HG03039 (cell line): ENCODE results near the gene TRMT112.

Experiments
- ATAC-seq: cut with Tn5 transposase; IDR thresholded peaks from one replicate; pipeline ENCODE4 v1.9.1; 2021; ENCODE audit warnings: mild to moderate bottlenecking, moderate library complexity; ENCODE audit not compliant: unreplicated experiment

Gene TRMT112

DNA sequence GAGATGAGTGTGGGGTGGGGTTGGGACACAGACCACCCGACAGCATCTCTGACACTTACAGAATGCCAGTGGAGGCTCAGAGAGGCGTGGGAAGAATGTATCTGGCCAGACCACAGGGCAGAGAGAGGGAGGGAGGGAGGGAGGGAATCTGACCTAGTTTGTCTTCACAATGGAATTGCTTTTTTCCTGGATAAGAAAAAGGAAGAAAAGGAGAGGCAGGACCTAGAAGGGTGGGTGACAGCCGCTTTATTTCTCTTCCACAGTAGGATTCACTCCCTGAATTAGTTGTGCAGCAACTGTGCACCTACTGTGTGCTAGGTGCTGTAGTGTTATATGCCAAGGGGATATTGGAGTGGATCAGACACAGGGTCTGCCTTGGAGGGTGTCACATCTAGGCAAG, 22.6 kb downstream of the TRMT112 start:
- no peak for ATAC-seq

DNA sequence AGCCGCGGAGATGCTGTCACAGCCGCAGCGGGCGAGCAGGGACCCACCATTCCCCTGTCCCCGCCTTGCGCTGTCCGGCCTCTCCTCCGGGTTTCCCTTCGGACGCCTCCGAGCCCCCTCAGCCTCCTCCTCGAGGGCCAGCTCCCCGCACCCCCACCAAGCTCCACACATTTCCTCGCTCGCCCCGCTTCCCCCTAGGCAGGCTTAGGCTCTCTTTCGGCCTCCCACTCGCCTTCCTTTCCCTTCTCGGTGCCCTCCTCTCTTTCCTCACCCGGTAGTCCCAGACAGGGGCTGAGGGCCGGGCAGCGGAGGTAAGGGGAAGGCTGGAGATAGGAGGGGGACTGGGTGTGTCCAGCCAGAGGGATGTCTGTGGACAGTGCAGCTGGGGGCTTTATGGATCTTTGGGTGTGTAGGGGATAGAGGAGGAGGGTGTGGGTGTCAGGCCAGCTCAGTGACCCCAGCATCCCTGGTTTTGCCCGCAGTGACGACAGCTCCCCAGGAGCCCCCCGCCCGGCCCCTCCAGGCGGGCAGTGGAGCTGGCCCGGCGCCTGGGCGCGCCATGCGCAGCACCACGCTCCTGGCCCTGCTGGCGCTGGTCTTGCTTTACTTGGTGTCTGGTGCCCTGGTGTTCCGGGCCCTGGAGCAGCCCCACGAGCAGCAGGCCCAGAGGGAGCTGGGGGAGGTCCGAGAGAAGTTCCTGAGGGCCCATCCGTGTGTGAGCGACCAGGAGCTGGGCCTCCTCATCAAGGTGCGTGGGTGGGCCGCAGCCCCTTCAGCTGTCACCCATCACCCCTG, 24.7 kb downstream of the TRMT112 start:
- no peak for ATAC-seq

DNA sequence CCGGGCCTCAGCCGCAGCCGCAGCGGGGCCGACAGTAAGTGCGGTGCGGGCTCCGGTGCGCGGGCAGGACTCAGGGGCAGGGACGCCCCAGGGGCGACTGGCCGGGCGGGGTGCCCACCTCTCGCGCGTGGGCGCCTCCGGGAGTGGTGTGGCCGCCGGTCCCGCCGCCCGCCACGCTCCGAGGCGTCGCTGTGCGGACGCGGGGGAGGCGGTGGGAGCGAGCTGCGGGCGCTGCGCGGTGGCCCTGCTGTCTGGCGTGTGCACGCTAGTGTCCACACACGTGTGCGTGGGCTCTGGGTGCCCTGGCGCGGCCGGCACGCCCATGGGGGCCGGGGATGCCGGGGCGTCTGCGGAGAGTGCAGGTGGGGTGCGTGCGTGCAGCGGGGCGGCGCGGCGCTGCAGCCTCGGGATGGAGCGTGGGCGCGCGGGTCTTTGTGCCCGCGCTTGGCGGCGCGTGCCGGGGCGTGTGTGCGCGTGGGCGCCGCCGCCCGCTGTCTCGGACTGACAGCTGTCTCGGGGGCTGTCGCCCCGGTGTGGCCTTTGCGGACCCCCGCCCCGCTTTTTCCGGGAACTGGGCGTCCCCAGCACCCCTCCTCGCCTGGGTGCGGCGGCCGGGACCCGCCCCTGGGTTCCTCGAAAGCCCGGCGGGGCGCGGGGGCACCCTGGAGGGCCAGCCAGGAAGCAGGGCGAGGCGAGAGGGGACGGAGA, 25.5 kb downstream of the TRMT112 start:
- ATAC-seq = no peak

DNA sequence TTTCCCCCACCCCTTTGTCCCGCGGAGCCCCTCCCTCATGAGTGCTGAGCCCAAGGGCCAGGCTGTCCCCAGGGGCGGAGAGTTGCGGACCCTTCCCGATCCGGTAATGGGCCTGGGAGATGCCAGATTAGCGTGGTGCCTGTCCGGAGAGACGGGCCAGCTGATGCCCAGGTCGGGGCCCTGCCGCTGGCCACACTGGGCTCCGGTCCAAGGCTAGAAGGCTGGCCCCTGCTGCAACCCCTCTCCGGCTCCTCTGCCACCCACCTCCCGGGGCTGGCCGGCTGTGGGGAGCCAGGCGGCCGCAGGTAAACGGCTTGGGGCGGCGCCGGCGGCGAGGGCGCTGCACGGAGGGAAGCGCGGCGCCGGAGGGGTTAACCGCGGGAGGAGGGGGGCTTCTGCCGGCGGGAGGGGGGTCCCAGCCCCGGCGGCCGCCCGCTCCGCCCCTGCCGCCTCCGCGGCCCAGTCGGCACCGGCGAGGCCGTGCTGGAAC, 26.1 kb downstream of the TRMT112 start, which contains the start of gene KCNK4:
Gene KCNK4, plus strand, starts transcription at position 41 of the 490 bp plus-strand sequence. CDS start 1,717 bp downstream, outside the sequence.
- no peak for ATAC-seq

GRCh38 chr11:64290352-64291261, 26.8 kb downstream of the TRMT112 start:
- no peak for ATAC-seq

DNA sequence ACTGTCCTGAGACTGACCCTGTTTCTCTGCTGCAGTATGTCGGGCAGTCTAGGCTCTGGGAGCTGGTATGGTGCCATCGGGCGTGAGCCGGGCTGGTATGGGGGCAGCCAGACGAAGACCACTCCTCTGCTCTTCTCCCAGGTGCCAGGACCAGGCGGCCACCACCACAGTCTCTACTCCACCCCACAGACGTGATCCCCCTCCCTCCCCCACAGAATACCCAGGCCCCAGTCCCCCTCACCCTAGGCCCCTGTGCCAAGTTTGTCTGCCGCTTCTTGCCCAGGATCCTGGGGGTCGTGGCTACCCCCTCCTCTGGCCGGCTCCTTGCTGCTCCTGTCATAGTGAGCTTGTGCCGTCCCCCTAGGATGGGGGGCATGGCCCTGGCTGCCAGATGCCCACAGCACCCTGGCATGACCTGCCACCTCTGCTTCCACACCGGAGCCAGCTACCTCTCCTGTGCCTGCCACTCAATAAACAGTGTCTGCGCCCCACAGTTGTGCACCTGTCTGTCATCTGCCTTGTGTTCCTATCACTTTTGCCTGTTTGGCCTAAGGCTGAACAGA, 28.3 kb downstream of the TRMT112 start:
- no peak for ATAC-seq

DNA sequence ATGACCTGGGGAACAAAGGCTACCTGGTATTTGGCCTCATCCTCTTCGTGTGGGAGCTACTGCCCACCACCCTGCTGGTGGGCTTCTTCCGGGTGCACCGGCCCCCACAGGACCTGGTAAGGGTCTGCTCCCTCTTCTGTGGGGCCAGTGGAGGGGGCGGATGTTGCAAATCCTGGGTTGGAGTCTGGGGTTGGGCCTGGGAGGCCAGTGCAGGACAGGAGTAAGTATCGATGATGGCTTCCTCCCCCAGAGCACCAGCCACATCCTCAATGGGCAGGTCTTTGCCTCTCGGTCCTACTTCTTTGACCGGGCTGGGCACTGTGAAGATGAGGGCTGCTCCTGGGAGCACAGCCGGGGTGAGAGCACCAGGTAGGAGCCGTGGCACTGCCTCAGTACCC, 29.0 kb downstream of the TRMT112 start:
- ATAC-seq = no peak

DNA sequence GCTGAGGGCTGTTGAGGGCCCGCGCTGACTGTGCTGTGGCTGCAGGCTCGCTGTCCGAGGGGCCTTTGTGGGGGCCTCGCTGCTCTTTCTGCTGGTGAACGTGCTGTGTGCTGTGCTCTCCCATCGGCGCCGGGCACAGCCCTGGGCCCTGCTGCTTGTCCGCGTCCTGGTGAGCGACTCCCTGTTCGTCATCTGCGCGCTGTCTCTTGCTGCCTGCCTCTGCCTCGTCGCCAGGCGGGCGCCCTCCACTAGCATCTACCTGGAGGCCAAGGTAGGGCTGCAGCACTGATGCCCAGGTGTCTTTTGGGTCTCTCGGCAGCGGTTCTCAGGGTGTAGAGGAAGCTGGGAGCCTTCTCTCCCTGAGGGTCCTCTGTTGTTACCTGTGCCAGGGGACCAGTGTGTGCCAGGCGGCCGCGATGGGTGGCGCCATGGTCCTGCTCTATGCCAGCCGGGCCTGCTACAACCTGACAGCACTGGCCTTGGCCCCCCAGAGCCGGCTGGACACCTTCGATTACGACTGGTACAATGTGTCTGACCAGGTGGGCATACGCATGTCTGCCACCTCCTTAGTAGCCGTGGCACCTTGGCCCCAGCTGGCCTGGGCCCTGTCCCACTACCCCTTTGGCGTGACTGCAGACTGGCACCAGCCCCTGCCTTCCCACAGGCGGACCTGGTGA, 29.5 kb downstream of the TRMT112 start:
- ATAC-seq = no peak

DNA sequence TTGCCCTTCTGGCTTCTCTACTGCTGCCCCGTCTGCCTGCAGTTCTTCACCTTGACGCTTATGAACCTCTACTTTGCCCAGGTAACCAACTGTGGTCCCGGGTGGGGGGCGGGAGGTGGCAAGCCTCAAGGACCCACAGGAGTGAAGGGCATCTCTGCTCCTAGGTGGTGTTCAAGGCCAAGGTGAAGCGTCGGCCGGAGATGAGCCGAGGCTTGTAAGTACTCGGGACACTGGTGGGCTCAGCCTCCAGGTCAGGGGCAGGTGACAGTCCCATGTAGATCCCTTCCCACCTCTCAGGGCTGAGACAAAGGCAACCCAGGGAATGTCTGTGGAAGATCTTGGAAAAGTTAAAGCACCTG, 30.6 kb downstream of the TRMT112 start:
- no peak for ATAC-seq

- ATAC-seq = no peak
Measured at GRCh38 chr11:64285885-64286800, 31.2 kb downstream of the TRMT112 start.

DNA sequence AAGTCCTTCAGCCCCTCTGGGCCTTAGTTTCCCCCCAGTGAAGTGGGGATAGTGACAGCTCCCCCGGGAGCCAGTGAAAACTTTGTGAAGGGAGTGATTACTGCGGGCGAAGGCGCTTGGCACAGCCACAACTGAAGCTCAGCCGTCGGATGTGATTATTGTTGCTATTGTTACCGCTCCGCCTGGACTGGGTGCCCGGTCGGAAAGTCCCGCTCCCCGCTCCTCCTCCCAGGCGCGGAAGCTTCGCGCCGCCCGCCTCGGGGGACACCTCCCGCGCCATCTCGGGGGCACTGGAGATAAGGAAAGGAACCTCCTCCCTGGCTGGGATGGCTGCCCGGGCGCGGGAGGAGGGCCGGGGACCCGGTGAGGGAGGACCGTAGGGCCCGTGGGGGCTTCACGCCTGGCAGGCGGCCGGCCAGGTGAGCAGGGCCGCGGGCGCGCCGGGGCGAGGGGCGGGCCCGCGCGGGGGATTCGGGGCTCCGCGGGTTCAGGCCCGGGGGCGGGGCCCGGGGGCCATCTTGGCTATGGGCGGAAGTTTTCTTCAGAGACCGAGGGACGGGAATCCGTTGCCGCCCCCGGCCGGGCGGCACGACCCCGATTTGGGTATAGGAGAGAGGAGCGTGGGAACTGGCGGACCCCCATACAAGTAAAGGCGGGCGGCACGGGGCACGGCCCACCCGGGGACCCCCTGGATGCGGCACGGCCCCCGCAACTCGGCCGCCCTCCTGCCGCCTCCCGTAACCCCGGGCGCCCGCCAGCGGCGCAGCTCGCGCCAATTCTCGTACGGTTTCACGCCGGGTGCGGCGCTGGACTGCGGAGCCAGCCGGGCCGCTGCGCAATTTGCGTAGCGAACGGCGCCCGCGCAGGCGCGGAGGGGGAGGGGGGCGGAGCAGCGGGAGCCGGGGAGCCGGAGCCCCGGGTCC, 32.1 kb downstream of the TRMT112 start, which contains the start of gene GPR137:
Gene GPR137, plus strand, starts transcription at position 887 of the 923 bp plus-strand sequence. CDS start 677 bp downstream, outside the sequence.
- ATAC-seq = peak; percentile 46

GRCh38 chr11:64284048-64284961, 33.1 kb downstream of the TRMT112 start, which contains the start of gene BAD:
BAD (minus strand) TSS chr11:64284665; CDS start chr11:64284368, 297 bp downstream.
- peak; percentile 55 for ATAC-seq

DNA sequence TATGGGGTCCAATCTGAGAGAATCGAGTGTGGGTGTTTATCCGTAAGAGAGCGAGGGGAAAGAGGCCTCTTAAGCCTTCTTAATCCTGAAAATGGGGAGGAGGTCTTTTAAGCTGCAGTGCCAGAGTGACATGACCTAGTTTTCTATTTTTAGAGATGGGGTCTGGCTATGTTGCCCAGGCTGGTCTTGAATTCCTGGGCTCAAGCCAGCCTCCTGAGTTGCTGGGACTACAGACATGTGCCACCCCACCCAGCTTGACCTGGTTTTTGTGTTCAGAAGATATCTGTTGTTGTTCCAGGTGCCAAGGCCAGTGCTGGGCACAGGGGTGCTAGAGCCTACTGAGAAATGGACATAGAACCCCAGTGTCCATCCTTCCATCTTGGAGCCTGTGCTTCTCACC, 34.3 kb downstream of the TRMT112 start:
- no peak for ATAC-seq

GRCh38 chr11:64281957-64282770, 35.2 kb downstream of the TRMT112 start:
- ATAC-seq = no peak

GRCh38 chr11:64278576-64279190, 38.7 kb downstream of the TRMT112 start:
- no peak for ATAC-seq
